ENCODE data around the gene MIOS. TPM values are rescaled to one million over a fixed set of nuclear protein-coding genes. Genes with fewer than 3 reads are reported as not detected.

Gene MIOS
- total and polyA plus RNA-seq, 2 of the 8 experiments (the other 6 are each of a cell fraction or from before 2014, with no cell fraction given) = 15.5 to 50.7 TPM

- TF ChIP-seq CHD7 (IDR thresholded peaks at IDR 0.05; ENCODE audit: insufficient replicate concordance, low read length) = no peak
- no peak for TF ChIP-seq JUND (IDR thresholded peaks at IDR 0.05; ENCODE audit: low read length)
- no peak for TF ChIP-seq TBP (IDR thresholded peaks at IDR 0.05; ENCODE audit: low read depth, low read length)
- TF ChIP-seq PHF8 (conservative IDR thresholded peaks at IDR 0.05; ENCODE audit: low read depth, low read length) = no peak
- no peak for TF ChIP-seq CREB1 (IDR thresholded peaks at IDR 0.05)
- no peak for TF ChIP-seq EGR1 (IDR thresholded peaks at IDR 0.05; ENCODE audit: borderline replicate concordance, low read depth, low read length)
- TF ChIP-seq ATF2 (IDR thresholded peaks at IDR 0.05; ENCODE audit: low read length) = no peak
- TF ChIP-seq SIRT6 (IDR thresholded peaks at IDR 0.05; ENCODE audit: low read length) = no peak
- TF ChIP-seq RNF2 (IDR thresholded peaks at IDR 0.05; ENCODE audit: borderline replicate concordance, low read depth, low read length, missing control alignments, poor library complexity, severe bottlenecking) = no peak
- no peak for TF ChIP-seq GABPA (IDR thresholded peaks at IDR 0.05; ENCODE audit: borderline replicate concordance, insufficient read depth, low read length)
Observed at GRCh38 chr7:7576344-7576743, 9.7 kb downstream of the MIOS start (continued).

Measured in H1 (cell line).